Esophagus (tissue), 2 donors: Measurements from ENCODE around the gene ADAMTS2. TPM values are rescaled to one million over a fixed set of nuclear protein-coding genes. Genes with fewer than 3 reads are reported as not detected.

ENCODE experiments used
- H3K27ac ChIP-seq, 2 donors: one replicate each; pipeline ENCODE4 v1.5.1; 2013; ENCODE audit warnings: low read depth in 2 of 2, mild to moderate bottlenecking in 2 of 2, inconsistent platforms in 1 of 2, low read length in 1 of 2, moderate library complexity in 1 of 2
- H3K27me3 ChIP-seq, 2 donors: one replicate each; pipeline ENCODE4 v1.6.1; 2013; ENCODE audit warnings: low read length in 2 of 2, control low read depth in 1 of 2, mild to moderate bottlenecking in 1 of 2; ENCODE audit not compliant: insufficient read depth in 2 of 2, control insufficient read depth in 1 of 2
- H3K36me3 ChIP-seq, 2 donors: one replicate each; pipeline ENCODE4 v1.6.1; 2013; ENCODE audit warnings: low read length in 1 of 2; ENCODE audit not compliant: control insufficient read depth in 2 of 2, insufficient read depth in 2 of 2
- H3K4me1 ChIP-seq, 2 donors: one replicate each; pipeline ENCODE4 v1.6.1; 2013; ENCODE audit warnings: low read length in 1 of 2; ENCODE audit not compliant: control insufficient read depth in 2 of 2, insufficient read depth in 2 of 2
- H3K4me3 ChIP-seq, 2 donors: one replicate each; pipeline ENCODE4 v1.5.1; 2013; ENCODE audit warnings: low read length in 2 of 2, mild to moderate bottlenecking in 2 of 2, low read depth in 1 of 2, moderate library complexity in 1 of 2
- H3K9me3 ChIP-seq, 2 donors: one replicate each; pipeline ENCODE4 v1.6.1; 2013; ENCODE audit warnings: mild to moderate bottlenecking in 2 of 2, low read depth in 1 of 2, low read length in 1 of 2, moderate library complexity in 1 of 2; ENCODE audit not compliant: control insufficient read depth in 2 of 2, insufficient read depth in 1 of 2
- WGBS, 2 donors: extraction: QIAGEN DNeasy Blood & Tissue Kit; methylation state at CpG; one replicate each; pipeline ENCODE4 v1.1.7; 2013; 5-methylcytosine and 5-hydroxymethylcytosine counted together
- polyA plus RNA-seq, 2 donors: library from polyadenylated mRNA; stranded (reverse); fragments of 200-250 nt; gene quantifications; one replicate each; pipeline ENCODE4 v1.2.3, GENCODE V29; 2013
- donor health status: healthy with polysubstance abuse.
- donor health status: Bipolar disorder and iron deficiency.

Gene ADAMTS2
- polyA plus RNA-seq, 2 donors = 1.4 to 1.5 TPM

- Histone ChIP-seq H3K27me3 (no peaks in the 10 kb centered on the region), H3K9me3 (no peaks in the 10 kb centered on the region), H3K4me1 (no peaks in the 10 kb centered on the region), H3K27ac (no peak overlapping the region), H3K36me3 (peaks cover 0 to 2% of the 10 kb centered on the region in 2 donors), H3K4me3 (no peak overlapping the region)
- WGBS, 2 donors = 84% methylated on average over 23 of the region's 23 CpGs
These were observed 212.5 kb downstream of the ADAMTS2 start for GRCh38 chr5:179132586-179133355.

GRCh38 chr5:179131886-179132585 is 213.2 kb downstream of the ADAMTS2 start:
- Histone ChIP-seq H3K4me3 (no peak overlapping the region), H3K4me1 (no peaks in the 10 kb centered on the region), H3K27me3 (no peaks in the 10 kb centered on the region), H3K9me3 (no peaks in the 10 kb centered on the region), H3K36me3 (peaks cover 0 to 2% of the 10 kb centered on the region in 2 donors), H3K27ac (no peak overlapping the region)
- 76 to 81% methylated on average over 15 of the region's 15 CpGs for WGBS, 2 donors

GRCh38 chr5:179131321-179131835 is 213.9 kb downstream of the ADAMTS2 start:
- Histone ChIP-seq H3K27me3 (no peaks in the 10 kb centered on the region), H3K36me3 (peaks cover 0 to 2% of the 10 kb centered on the region in 2 donors), H3K4me1 (no peaks in the 10 kb centered on the region), H3K27ac (no peak overlapping the region), H3K9me3 (no peaks in the 10 kb centered on the region), H3K4me3 (no peak overlapping the region)
- WGBS, 2 donors = 81 to 85% methylated on average over 10 of the region's 10 CpGs

- WGBS, 2 donors = 91 to 92% methylated on average over 14 of the region's 14 CpGs
- no peaks in the 10 kb centered on the region for H3K27me3 ChIP-seq
- H3K36me3 ChIP-seq = no peaks in the 10 kb centered on the region
- H3K9me3 ChIP-seq = no peaks in the 10 kb centered on the region
- H3K4me3 ChIP-seq = no peak overlapping the region
- H3K27ac ChIP-seq = no peak overlapping the region
- H3K4me1 ChIP-seq = no peaks in the 10 kb centered on the region
These were observed 215.1 kb downstream of the ADAMTS2 start for GRCh38 chr5:179130101-179130681.

GRCh38 chr5:179129607-179130071 is 215.6 kb downstream of the ADAMTS2 start:
- Histone ChIP-seq H3K4me3 (no peak overlapping the region), H3K27me3 (no peaks in the 10 kb centered on the region), H3K36me3 (no peaks in the 10 kb centered on the region), H3K4me1 (no peaks in the 10 kb centered on the region), H3K9me3 (no peaks in the 10 kb centered on the region), H3K27ac (no peak overlapping the region)
- WGBS, 2 donors = 81 to 87% methylated on average over 18 of the region's 18 CpGs

GRCh38 chr5:179128976-179129375 is 216.3 kb downstream of the ADAMTS2 start:
- Histone ChIP-seq H3K36me3 (no peaks in the 10 kb centered on the region), H3K4me1 (no peaks in the 10 kb centered on the region), H3K27ac (no peak overlapping the region), H3K9me3 (no peaks in the 10 kb centered on the region), H3K4me3 (no peak overlapping the region), H3K27me3 (no peaks in the 10 kb centered on the region)
- 83 to 87% methylated on average over 14 of the region's 14 CpGs for WGBS, 2 donors

GRCh38 chr5:179128041-179128365 is 217.3 kb downstream of the ADAMTS2 start:
- no peaks in the 10 kb centered on the region for H3K27me3 ChIP-seq
- no peak overlapping the region for H3K4me3 ChIP-seq
- no peaks in the 10 kb centered on the region for H3K36me3 ChIP-seq
- no peaks in the 10 kb centered on the region for H3K4me1 ChIP-seq
- WGBS, 2 donors = 88 to 90% methylated on average over 10 of the region's 10 CpGs
- H3K9me3 ChIP-seq = peaks cover 0 to under 1% of the 10 kb centered on the region in 2 donors
- H3K27ac ChIP-seq = no peak overlapping the region

GRCh38 chr5:179127136-179128040 is 217.9 kb downstream of the ADAMTS2 start:
- Histone ChIP-seq H3K4me1 (no peaks in the 10 kb centered on the region), H3K36me3 (no peaks in the 10 kb centered on the region), H3K9me3 (peaks cover 0 to 4% of the 10 kb centered on the region in 2 donors), H3K4me3 (no peak overlapping the region), H3K27me3 (no peaks in the 10 kb centered on the region), H3K27ac (no peak overlapping the region)
- 91 to 92% methylated on average over 21 of the region's 21 CpGs for WGBS, 2 donors

GRCh38 chr5:179126506-179126991 is 218.7 kb downstream of the ADAMTS2 start:
- 87 to 89% methylated on average over 14 of the region's 14 CpGs for WGBS, 2 donors
- H3K27ac ChIP-seq = no peak overlapping the region
- H3K4me1 ChIP-seq = no peaks in the 10 kb centered on the region
- H3K9me3 ChIP-seq = peaks cover 0 to 11% of the 10 kb centered on the region in 2 donors
- H3K27me3 ChIP-seq = no peaks in the 10 kb centered on the region
- no peaks in the 10 kb centered on the region for H3K36me3 ChIP-seq
- no peak overlapping the region for H3K4me3 ChIP-seq
